Chondrocyte (in vitro differentiated cells): ENCODE results near the gene SMCO3. TPM values are rescaled to one million over a fixed set of nuclear protein-coding genes. Genes with fewer than 3 reads are reported as not detected.

ENCODE experiments used
- DNase-seq: peaks from one replicate; pipeline ENCODE4 v3.0.0; 2021; ENCODE audit warnings: mixed read lengths, low spot score
- H3K27ac Mint-ChIP-seq: one replicate; pipeline ENCODE4 v1.8.0; 2021; ENCODE audit warnings: mild to moderate bottlenecking, moderate library complexity, mixed read lengths; ENCODE audit not compliant: unreplicated experiment
- H3K27me3 Mint-ChIP-seq: 2 replicates; pipeline ENCODE4 v1.8.0; 2021; ENCODE audit warnings: low read depth, mixed read lengths
- H3K36me3 Mint-ChIP-seq: 2 replicates; pipeline ENCODE4 v1.8.0; 2021; ENCODE audit warnings: low read depth, mixed read lengths
- H3K4me1 Mint-ChIP-seq: 2 replicates; pipeline ENCODE4 v1.8.0; 2021; ENCODE audit warnings: low read depth, mild to moderate bottlenecking, mixed read lengths
- H3K4me3 Mint-ChIP-seq: one replicate; pipeline ENCODE4 v1.8.0; 2021; ENCODE audit warnings: mild to moderate bottlenecking, moderate library complexity, mixed read lengths; ENCODE audit not compliant: unreplicated experiment
- H3K9me3 Mint-ChIP-seq: 2 replicates; pipeline ENCODE4 v1.8.0; 2021; ENCODE audit warnings: low read depth, mixed read lengths
- CTCF ChIP-seq: fragments of 200-600 bp; sonication (generic); IDR thresholded peaks from 2 replicates; pipeline ENCODE4 v1.5.0; 2021; ENCODE audit warnings: antibody characterized with exemption, mild to moderate bottlenecking, moderate library complexity
- total RNA-seq: library from RNA; stranded (reverse); gene quantifications from 3 replicates; pipeline ENCODE4 v1.2.1, GENCODE V29; 2021

The SMCO3 gene
- total RNA-seq, 1 donor from 2014 or later: 0.17 TPM

GRCh38 chr12:14852880-14853279, 38.9 kb upstream of the SMCO3 start:
- peaks cover 14% of the 10 kb centered on the region for H3K9me3 Mint-ChIP-seq
- peaks cover under 1% of the 10 kb centered on the region for H3K36me3 Mint-ChIP-seq
- TF ChIP-seq CTCF: no peak
- H3K27ac Mint-ChIP-seq: no peak overlapping the region
- H3K27me3 Mint-ChIP-seq: no peaks in the 10 kb centered on the region
- no peak for DNase-seq
- peaks cover 36% of the 10 kb centered on the region for H3K4me1 Mint-ChIP-seq
- no peak overlapping the region for H3K4me3 Mint-ChIP-seq

- Mint-ChIP-seq H3K27me3 (no peaks in the 10 kb centered on the region), H3K9me3 (peaks cover under 1% of the 10 kb centered on the region), H3K4me3 (no peak overlapping the region), H3K36me3 (no peaks in the 10 kb centered on the region), H3K27ac (no peak overlapping the region), H3K4me1 (peaks cover 47% of the 10 kb centered on the region)
- TF ChIP-seq CTCF: no peak
- no peak for DNase-seq
Observed at GRCh38 chr12:14850929-14851663, 37.1 kb upstream of the SMCO3 start.

- no peak overlapping the region for H3K4me3 Mint-ChIP-seq
- H3K27me3 Mint-ChIP-seq: no peaks in the 10 kb centered on the region
- peak overlapping the region; percentile 57 for H3K27ac Mint-ChIP-seq
- no peak for TF ChIP-seq CTCF
- H3K9me3 Mint-ChIP-seq: no peaks in the 10 kb centered on the region
- H3K4me1 Mint-ChIP-seq: peaks cover 42% of the 10 kb centered on the region
- H3K36me3 Mint-ChIP-seq: no peaks in the 10 kb centered on the region
- DNase-seq: no peak
Observed at GRCh38 chr12:14849661-14850060, 35.7 kb upstream of the SMCO3 start.

GRCh38 chr12:14846876-14847580, 33.0 kb upstream of the SMCO3 start:
- Mint-ChIP-seq H3K4me1 (peaks cover 55% of the 10 kb centered on the region), H3K36me3 (no peaks in the 10 kb centered on the region), H3K4me3 (no peak overlapping the region), H3K27ac (no peak overlapping the region), H3K27me3 (no peaks in the 10 kb centered on the region), H3K9me3 (no peaks in the 10 kb centered on the region)
- no peak for DNase-seq
- TF ChIP-seq CTCF: no peak

- H3K27me3 Mint-ChIP-seq: no peaks in the 10 kb centered on the region
- no peaks in the 10 kb centered on the region for H3K36me3 Mint-ChIP-seq
- H3K4me3 Mint-ChIP-seq: no peak overlapping the region
- no peak for TF ChIP-seq CTCF
- no peak for DNase-seq
- no peak overlapping the region for H3K27ac Mint-ChIP-seq
- H3K9me3 Mint-ChIP-seq: no peaks in the 10 kb centered on the region
- H3K4me1 Mint-ChIP-seq: peaks cover 64% of the 10 kb centered on the region
Observed at GRCh38 chr12:14846042-14846587, 32.1 kb upstream of the SMCO3 start.
